ENCODE results near the gene DNM3.

DNA sequence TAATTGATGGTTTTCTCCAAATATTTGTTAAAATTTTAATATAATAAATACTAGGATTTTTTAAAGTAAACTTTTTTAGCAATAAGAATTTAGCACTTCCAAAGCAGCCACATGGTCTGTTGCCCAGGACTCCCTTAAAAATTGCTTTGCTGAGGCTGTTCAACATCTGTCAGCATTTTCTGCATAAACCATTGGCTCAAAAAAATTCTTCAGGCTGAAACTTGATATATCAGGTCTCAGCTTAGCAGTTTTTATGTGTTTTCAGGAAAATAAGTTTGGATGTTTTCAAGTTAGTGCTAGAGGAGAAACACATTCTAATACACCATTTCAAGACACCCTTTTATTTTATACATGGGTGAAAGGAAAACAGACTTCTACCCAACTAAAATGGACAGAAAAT is 510.0 kb downstream of the DNM3 start:
- TF ChIP-seq, protein P1, sequence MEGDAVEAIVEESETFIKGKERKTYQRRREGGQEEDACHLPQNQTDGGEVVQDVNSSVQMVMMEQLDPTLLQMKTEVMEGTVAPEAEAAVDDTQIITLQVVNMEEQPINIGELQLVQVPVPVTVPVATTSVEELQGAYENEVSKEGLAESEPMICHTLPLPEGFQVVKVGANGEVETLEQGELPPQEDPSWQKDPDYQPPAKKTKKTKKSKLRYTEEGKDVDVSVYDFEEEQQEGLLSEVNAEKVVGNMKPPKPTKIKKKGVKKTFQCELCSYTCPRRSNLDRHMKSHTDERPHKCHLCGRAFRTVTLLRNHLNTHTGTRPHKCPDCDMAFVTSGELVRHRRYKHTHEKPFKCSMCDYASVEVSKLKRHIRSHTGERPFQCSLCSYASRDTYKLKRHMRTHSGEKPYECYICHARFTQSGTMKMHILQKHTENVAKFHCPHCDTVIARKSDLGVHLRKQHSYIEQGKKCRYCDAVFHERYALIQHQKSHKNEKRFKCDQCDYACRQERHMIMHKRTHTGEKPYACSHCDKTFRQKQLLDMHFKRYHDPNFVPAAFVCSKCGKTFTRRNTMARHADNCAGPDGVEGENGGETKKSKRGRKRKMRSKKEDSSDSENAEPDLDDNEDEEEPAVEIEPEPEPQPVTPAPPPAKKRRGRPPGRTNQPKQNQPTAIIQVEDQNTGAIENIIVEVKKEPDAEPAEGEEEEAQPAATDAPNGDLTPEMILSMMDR (IDR thresholded peaks at IDR 0.05): no peak
- no peak for TF ChIP-seq EZH2 (IDR thresholded peaks at IDR 0.05)

Measured in neural progenitor cell (in vitro differentiated cells).